HG03565 (cell line): ENCODE measurements around the gene ATP6V0D1.
"Not testable (repeated sequence)": the region's sequence is repeated elsewhere in the genome, so short reads cannot be mapped to it uniquely, and the experiment has no call there.

Experiments used
- ATAC-seq: cut with Tn5 transposase; IDR thresholded peaks from one replicate; pipeline ENCODE4 v1.9.1; 2021; ENCODE audit warnings: mild to moderate bottlenecking, moderate library complexity; ENCODE audit not compliant: unreplicated experiment

Gene ATP6V0D1

GRCh38 chr16:67504031-67505021 lies 23.4 kb upstream of the ATP6V0D1 start:
- no peak for ATAC-seq

DNA sequence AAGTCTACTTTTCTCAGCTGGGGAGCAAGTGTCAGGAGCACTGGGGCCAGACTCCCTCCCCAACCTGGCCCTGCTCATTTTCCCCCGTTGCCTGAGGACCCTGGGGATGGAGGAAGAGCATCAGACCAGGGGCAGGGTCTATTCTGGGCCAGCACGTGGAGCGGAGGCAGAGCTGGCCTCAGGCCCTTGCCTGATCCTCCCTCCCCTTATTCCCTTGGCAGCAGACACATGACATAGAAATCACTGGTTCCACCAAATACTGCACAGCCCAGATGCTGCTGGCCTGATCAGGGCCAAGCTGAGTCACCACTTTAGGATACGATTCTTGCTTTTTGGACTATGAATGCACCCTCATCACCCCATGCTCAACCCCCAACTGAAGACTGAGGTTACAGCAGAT lies 18.1 kb upstream of the ATP6V0D1 start:
- ATAC-seq, result no peak

- ATAC-seq, result no peak
Measured at GRCh38 chr16:67490335-67491096, 9.6 kb upstream of the ATP6V0D1 start.

DNA sequence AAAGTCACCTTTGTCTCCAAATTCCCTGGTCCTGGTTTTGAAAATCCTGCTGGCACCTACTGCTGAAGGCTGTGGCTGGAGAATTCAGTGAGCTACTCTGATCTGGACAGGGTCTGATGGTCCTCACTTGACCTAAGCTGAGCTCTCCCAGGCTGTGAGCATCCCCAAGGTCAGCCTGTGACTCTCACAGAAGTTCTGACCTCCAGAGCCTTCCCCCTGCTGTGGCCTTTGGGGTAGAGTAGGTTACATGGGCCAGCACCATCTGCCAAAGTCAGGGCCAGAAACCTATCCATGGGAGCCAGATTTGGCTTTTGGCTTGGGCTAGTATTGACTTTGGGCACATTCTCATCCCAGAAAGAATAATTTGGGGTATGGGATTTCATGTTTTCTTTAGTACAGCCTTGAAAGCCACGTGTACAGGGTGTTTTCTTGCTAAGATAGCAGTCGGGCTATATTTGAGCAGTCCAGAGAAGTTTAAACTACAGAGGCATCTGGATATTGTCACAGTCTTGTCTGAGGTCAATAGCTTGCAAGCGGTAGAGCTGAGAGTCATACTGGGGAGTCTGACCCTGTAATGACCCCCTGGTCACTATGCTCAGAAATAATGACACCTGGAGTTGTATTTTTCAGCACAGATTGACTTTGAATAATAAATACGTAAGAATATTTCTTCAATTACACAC lies 8.6 kb upstream of the ATP6V0D1 start:
- ATAC-seq, result no peak

GRCh38 chr16:67487561-67487960 lies 6.6 kb upstream of the ATP6V0D1 start:
- ATAC-seq, result not testable (repeated sequence)

- no peak for ATAC-seq
Measured at GRCh38 chr16:67486805-67487204, 5.8 kb upstream of the ATP6V0D1 start.

DNA sequence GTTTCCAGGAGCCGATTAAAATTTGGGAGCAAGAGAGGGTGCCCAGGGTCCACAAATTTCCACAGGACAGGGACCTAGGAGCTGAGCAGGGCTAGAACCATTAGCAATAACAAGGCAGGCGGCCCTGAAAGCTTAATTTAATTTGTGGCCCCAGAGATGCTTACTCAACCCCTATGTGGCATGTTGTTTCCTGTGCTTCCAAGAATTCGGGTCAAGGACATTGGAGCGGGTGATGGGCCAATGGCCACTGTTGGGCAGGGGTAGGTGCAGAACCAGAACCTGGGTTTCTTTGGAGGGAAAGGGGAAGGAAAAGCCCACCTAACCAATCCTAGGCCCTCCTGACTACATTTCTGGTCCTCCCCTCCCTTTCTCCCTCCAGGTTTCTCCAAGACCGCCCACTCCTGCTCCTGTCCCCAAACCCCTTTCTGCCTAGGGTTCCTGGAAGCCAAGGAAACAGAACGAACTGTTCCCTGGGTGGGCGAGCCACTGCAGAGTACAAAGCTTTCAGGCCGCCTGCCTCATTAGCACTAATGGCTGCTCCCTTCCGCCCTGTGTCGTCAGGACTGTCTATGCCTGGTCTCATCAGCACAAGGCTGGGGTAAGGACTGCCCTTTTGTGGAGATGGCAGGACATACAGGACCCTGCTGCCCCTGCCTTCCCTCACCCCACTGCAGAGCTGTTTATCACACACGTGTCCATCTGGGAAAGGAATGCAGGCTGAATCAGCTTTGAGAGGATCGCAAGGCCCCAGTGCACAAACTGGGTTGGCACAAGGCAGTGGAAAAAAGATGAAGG lies 3.0 kb upstream of the ATP6V0D1 start:
- no peak for ATAC-seq

GRCh38 chr16:67483150-67483549 lies 2.2 kb upstream of the ATP6V0D1 start, which contains the start of gene AGRP:
Gene AGRP, minus strand, starts transcription at chr16:67483547. Its CDS starts 149 bp downstream, at chr16:67483398.
- no peak for ATAC-seq

GRCh38 chr16:67482233-67482924 lies 1.4 kb upstream of the ATP6V0D1 start:
- no peak for ATAC-seq

DNA sequence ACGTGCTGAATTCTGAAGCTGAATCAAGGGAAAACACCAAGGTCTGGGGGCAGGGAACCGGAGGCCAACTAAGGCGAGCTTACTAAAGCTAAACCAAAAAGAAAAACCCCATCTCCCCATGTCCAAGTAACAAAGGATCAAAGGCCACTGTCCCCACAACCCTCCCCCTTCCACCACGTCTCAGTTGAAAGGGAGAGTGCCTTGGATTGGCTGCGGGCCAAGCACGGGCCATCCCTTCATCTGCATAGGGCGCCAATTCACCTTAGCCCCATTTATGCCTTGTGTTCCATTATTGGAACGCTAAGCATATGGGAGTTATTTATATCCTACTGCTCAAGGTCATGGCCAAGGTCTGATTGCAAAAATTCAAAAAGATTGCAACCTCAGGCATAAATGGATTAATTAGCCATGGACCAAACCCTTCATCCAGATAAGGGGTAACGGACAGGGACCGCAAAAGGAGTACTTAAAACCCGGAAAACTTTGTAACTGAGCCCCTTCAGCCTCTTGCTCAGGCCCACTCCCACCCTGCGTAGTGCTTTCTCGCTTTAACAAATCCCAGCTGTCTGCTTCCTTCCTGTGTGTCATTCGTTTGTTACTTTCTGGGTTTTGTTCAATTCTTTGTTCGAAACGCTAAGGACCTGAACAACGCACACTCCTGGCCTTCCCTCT lies 740 bp upstream of the ATP6V0D1 start:
- ATAC-seq, result no peak

- no peak for ATAC-seq
Measured at GRCh38 chr16:67477960-67478554, 2.9 kb downstream of the ATP6V0D1 start.

DNA sequence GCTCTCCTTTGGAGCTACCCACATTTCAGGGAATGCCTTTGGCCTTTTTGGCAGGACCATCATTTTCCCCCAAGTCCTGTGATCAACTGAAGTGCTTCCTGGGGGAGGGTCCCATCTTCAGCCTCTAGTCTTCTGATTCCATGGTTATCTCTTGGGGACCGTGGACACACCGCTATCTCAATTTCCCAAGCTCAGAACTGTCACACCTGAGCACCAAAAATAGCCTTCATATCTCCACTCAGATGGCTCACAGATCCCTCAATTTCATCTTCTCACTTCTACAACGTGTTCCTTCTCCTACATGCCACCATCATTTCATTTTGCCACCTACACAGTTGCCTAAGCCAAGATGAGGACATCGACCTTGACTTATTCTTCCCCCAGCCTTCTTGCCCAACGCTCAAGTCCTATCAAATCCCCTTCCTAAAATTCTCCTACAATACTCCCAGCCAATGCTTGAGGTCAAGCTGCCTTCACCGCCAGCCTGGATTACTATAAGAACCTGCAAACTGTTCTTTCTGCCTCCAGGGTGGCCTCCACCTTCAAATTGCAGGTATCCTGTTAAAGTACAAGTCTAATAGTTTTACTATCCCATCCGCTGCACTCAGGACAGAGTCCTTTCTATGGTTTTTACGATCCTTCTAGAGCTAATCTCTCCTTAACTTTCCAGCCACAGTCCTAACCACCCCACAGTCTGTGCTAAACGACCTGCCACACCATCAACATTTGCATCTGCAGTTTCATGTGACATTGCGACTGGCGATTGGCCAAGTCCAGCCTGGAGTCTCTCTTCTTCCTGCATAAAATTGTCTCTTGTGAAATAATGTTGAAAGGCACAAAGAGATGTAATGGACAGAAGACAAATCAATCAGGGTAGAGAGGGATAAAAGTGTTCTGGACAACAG lies 6.2 kb downstream of the ATP6V0D1 start:
- ATAC-seq, result no peak

- ATAC-seq, result no peak
Measured at GRCh38 chr16:67471758-67472384, 9.1 kb downstream of the ATP6V0D1 start.

- no peak for ATAC-seq
Measured at GRCh38 chr16:67470359-67470758, 10.6 kb downstream of the ATP6V0D1 start.

- no peak for ATAC-seq
Measured at GRCh38 chr16:67468731-67469130, 12.2 kb downstream of the ATP6V0D1 start.

DNA sequence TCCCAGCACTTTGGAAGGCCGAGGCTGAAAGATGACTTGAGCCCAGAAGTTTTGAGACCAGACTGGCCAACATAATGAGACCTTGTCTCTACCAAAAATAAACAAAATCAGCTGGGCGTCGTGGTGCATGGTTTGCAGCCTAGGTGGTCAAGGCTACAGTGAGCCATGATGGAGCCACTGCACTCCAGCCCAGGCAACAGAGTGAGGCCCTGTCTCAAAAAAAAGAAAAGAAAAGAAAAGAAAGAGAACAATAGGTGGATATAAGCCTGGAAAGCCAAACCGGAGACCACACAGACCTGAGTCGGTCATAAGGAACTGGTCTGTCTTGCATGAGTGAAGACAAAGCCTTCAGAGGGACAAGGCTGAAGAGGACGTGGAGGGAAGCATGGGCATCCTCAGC lies 14.4 kb downstream of the ATP6V0D1 start:
- ATAC-seq, result no peak

GRCh38 chr16:67464565-67464964 lies 16.4 kb downstream of the ATP6V0D1 start:
- ATAC-seq, result no peak
